Tongue (tissue), 2 donors: ENCODE results near the gene TIMP2. TPM values are rescaled to one million over a fixed set of nuclear protein-coding genes. Genes with fewer than 3 reads are reported as not detected.
A peak's percentile ranks its signal among the peaks of the same experiment; 100 is the strongest.
"Not testable (repeated sequence)": the region's sequence is repeated elsewhere in the genome, so short reads cannot be mapped to it uniquely, and the experiment has no call there.

Experiments
- DNase-seq: peaks from one replicate; pipeline ENCODE4 v3.0.0-alpha.2; 2015
- total RNA-seq: library from RNA; depleted of rRNA; stranded (reverse); fragments of >200 nt; gene quantifications from one replicate; pipeline ENCODE4 v1.2.3, GENCODE V29; 2014

TIMP2 gene
- total RNA-seq, 1 donor from 2014 or later: 93.3 TPM

GRCh38 chr17:78929908-78930775, 5.0 kb upstream of the TIMP2 start:
- no peak for DNase-seq

GRCh38 chr17:78925662-78926555, 722 bp upstream of the TIMP2 start:
- DNase-seq: peak; percentile 90

GRCh38 chr17:78924481-78925151, 571 bp downstream of the TIMP2 start:
- DNase-seq: peak; percentile 57

GRCh38 chr17:78923660-78924453, 1.3 kb downstream of the TIMP2 start:
- no peak for DNase-seq

- DNase-seq: no peak
These were observed 2.2 kb downstream of the TIMP2 start for GRCh38 chr17:78922816-78923498.

GRCh38 chr17:78921437-78921971, 3.7 kb downstream of the TIMP2 start:
- DNase-seq: peak; percentile 88

- DNase-seq: no peak
These were observed 4.7 kb downstream of the TIMP2 start for GRCh38 chr17:78920528-78920927.

- DNase-seq: no peak
These were observed 5.2 kb downstream of the TIMP2 start for GRCh38 chr17:78919861-78920450.

- no peak for DNase-seq
These were observed 6.2 kb downstream of the TIMP2 start for GRCh38 chr17:78918979-78919378.

- DNase-seq: no peak
These were observed 7.5 kb downstream of the TIMP2 start for GRCh38 chr17:78917451-78918275.

GRCh38 chr17:78915872-78916632, 9.1 kb downstream of the TIMP2 start:
- no peak for DNase-seq

GRCh38 chr17:78913115-78913514, 12.1 kb downstream of the TIMP2 start:
- DNase-seq: no peak

- DNase-seq: no peak
These were observed 13.1 kb downstream of the TIMP2 start for GRCh38 chr17:78912082-78912481.

- not testable (repeated sequence) for DNase-seq
These were observed 13.6 kb downstream of the TIMP2 start for GRCh38 chr17:78911543-78911942.

GRCh38 chr17:78910497-78911284, 14.5 kb downstream of the TIMP2 start:
- no peak for DNase-seq

GRCh38 chr17:78908426-78908825, 16.8 kb downstream of the TIMP2 start:
- no peak for DNase-seq

GRCh38 chr17:78905541-78905940, 19.6 kb downstream of the TIMP2 start:
- DNase-seq: peak; percentile 55

GRCh38 chr17:78905116-78905515, 20.1 kb downstream of the TIMP2 start:
- no peak for DNase-seq
